MM.1S (cell line): ENCODE measurements around the gene CDH4.

ENCODE experiments used
- EZH2 ChIP-seq: fragments of 300-600 bp; sonication (generic); optimal IDR thresholded peaks from 2 replicates; pipeline ENCODE3; 2017; ENCODE audit warnings: low read depth, mild to moderate bottlenecking, antibody characterized with exemption, low read length, mixed read lengths
- EZH2phosphoT487 ChIP-seq: fragments of 300-600 bp; sonication (generic); IDR thresholded peaks from 2 replicates; pipeline ENCODE4 v1.6.1; 2018; ENCODE audit warnings: antibody characterized with exemption, low read length
- TF ChIP-seq, protein P1 (sequence below): fragments of 300-600 bp; sonication (generic); IDR thresholded peaks from 2 replicates; pipeline ENCODE4 v1.5.1; 2016; ENCODE audit warnings: antibody characterized with exemption, low read length, mixed read lengths

DNA sequence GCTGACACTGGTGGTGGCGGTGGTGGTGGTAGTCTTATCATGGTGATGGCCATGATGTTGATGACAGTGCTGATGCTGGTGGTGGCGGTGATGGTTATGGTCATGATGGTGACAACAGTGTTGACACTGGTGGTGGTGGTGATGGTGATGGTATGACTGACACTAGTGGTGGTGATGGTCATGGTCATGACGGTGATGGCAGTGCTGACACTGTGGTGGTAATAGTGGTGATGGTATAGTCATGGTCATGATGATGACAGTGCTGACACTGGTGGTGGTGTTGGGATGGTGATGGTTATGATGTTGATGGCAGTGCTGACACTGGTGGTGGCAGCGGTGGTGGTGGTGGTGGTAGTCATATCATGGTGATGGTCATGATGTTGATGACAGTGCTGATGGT lies 205.7 kb downstream of the CDH4 start:
- TF ChIP-seq, protein P1, sequence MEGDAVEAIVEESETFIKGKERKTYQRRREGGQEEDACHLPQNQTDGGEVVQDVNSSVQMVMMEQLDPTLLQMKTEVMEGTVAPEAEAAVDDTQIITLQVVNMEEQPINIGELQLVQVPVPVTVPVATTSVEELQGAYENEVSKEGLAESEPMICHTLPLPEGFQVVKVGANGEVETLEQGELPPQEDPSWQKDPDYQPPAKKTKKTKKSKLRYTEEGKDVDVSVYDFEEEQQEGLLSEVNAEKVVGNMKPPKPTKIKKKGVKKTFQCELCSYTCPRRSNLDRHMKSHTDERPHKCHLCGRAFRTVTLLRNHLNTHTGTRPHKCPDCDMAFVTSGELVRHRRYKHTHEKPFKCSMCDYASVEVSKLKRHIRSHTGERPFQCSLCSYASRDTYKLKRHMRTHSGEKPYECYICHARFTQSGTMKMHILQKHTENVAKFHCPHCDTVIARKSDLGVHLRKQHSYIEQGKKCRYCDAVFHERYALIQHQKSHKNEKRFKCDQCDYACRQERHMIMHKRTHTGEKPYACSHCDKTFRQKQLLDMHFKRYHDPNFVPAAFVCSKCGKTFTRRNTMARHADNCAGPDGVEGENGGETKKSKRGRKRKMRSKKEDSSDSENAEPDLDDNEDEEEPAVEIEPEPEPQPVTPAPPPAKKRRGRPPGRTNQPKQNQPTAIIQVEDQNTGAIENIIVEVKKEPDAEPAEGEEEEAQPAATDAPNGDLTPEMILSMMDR, result no peak
- TF ChIP-seq EZH2 (no peak), EZH2phosphoT487 (no peak)
